Ascending aorta (tissue), 2 donors: ENCODE measurements around the gene HSPBAP1. TPM values are rescaled to one million over a fixed set of nuclear protein-coding genes. Genes with fewer than 3 reads are reported as not detected.

Experiments
- DNase-seq, 2 donors: peaks; one replicate each; pipeline ENCODE4 v3.0.0-alpha.2; 2019; ENCODE audit warnings: low spot score in 2 of 2
- H3K27ac ChIP-seq, 2 donors: fragments of 200-600 bp; sonication (generic); one replicate each; pipeline ENCODE4 v1.5.1; 2016 to 2017; ENCODE audit warnings: mild to moderate bottlenecking in 1 of 2
- H3K27me3 ChIP-seq: fragments of 200-600 bp; sonication (generic); one replicate; pipeline ENCODE4 v1.5.1; 2017
- H3K36me3 ChIP-seq, 2 donors: fragments of 200-600 bp; sonication (generic); one replicate each; pipeline ENCODE4 v1.5.1; 2016
- H3K4me1 ChIP-seq, 2 donors: fragments of 200-600 bp; sonication (generic); one replicate each; pipeline ENCODE4 v1.5.1; 2016 to 2017; ENCODE audit warnings: mild to moderate bottlenecking in 1 of 2
- H3K4me3 ChIP-seq, 2 donors: fragments of 200-600 bp; sonication (generic); one replicate each; pipeline ENCODE4 v1.5.1; 2016 to 2017; ENCODE audit warnings: mild to moderate bottlenecking in 1 of 2
- H3K9me3 ChIP-seq, 2 donors: fragments of 200-600 bp; sonication (generic); one replicate each; pipeline ENCODE4 v1.5.1; 2016
- intact Hi-C: fragments of 100-400 bp; cut with DNase I; formaldehyde crosslinking; loops from one replicate; pipeline ENCODE4 v1.15.1; 2023
- total RNA-seq: library from RNA; depleted of rRNA; stranded (reverse); fragments of >200 nt; gene quantifications from one replicate; pipeline ENCODE4 v1.1.0, GENCODE V29; 2016
- TF ChIP-seq, protein P1 (sequence below), 3 experiments: fragments of 200-600 bp in 2 of 3; fragments of 450-650 bp in 1 of 3; sonication (generic) in 2 of 3; IDR thresholded peaks; one replicate each; pipeline ENCODE4 v1.5.1; 2016 to 2019; ENCODE audit warnings: antibody characterized with exemption in 3 of 3, mild to moderate bottlenecking in 1 of 3, moderate library complexity in 1 of 3

HSPBAP1 gene
- total RNA-seq, 1 donor from 2014 or later, result 2.4 TPM

DNA sequence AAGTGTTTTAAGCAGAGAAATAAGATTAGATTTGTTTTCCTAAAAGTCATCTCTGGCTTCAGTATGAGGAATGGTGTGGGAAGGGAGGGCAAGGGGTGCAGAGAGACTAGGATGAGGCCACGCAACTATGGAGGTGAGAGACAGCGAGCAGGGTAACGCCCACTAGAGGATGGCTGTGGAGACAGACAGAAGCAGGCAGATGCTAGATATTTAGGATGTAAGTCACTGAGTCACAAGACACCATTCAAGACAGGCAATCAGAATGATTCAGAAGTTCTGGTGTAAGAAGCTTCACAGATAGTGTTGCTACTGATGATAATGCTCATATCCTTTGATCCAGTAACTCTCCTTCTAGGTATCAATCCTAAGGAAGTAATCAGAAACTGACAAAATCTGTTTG, 19.1 kb downstream of the HSPBAP1 start:
- Histone ChIP-seq H3K27me3 (no peaks in the 10 kb centered on the region), H3K9me3 (no peaks in the 10 kb centered on the region), H3K27ac (no peak overlapping the region), H3K4me1 (no peaks in the 10 kb centered on the region), H3K4me3 (no peak overlapping the region), H3K36me3 (peaks cover 0 to 7% of the 10 kb centered on the region in 2 donors)
- TF ChIP-seq, protein P1, sequence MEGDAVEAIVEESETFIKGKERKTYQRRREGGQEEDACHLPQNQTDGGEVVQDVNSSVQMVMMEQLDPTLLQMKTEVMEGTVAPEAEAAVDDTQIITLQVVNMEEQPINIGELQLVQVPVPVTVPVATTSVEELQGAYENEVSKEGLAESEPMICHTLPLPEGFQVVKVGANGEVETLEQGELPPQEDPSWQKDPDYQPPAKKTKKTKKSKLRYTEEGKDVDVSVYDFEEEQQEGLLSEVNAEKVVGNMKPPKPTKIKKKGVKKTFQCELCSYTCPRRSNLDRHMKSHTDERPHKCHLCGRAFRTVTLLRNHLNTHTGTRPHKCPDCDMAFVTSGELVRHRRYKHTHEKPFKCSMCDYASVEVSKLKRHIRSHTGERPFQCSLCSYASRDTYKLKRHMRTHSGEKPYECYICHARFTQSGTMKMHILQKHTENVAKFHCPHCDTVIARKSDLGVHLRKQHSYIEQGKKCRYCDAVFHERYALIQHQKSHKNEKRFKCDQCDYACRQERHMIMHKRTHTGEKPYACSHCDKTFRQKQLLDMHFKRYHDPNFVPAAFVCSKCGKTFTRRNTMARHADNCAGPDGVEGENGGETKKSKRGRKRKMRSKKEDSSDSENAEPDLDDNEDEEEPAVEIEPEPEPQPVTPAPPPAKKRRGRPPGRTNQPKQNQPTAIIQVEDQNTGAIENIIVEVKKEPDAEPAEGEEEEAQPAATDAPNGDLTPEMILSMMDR (IDR thresholded peaks at IDR 0.05), result no peak
- intact Hi-C loops, result no loop called here
- DNase-seq, result no peak

DNA sequence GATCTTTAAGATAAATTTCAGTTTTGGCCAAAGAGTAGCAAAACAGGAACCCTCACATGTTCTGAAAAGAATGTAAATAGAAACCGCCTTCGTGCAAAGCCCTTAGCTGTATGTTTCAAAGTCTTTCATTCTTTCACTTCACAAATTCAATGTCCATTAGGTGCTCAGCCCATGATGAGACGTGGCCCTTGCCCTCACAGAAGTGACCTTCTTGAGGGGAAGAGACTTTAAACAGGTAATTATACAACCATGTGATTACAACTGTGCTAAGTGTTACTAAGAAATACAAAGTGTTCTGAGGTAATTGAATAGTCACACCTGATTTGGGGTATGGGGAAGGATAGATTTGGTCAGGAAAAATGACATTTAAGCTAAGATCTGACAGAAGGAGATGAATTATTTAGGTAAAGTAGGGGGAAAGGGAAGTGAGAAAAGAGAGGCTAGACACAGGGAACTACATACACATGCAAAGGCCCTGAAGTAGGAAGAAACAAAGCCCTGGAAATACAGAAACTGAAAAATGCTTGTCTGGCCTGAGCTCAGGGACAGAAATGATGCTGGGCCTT, 19.6 kb downstream of the HSPBAP1 start:
- intact Hi-C loops, result no loop called here

DNA sequence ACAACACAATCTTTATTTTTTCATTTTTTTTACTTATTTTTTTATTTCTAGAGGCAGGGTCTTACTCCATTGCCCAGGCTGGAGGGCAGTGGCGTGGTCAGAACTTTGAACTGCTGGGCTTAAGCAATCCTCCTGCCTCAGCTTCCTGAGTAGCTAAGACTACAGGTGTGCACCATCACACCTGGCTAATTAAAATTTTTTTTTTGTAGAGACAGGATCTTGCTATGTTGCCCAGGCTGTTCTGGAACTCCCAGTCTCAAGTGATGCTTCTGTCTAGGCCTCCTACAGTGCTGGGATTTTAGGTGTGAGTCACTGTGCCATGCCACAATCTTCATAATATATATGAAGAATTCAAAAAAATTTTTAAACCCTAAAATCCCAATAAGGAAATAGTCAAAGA, 20.8 kb downstream of the HSPBAP1 start:
- Histone ChIP-seq H3K4me1 (no peaks in the 10 kb centered on the region), H3K27ac (no peak overlapping the region), H3K27me3 (no peaks in the 10 kb centered on the region), H3K36me3 (peaks cover 0 to 13% of the 10 kb centered on the region in 2 donors), H3K9me3 (no peaks in the 10 kb centered on the region), H3K4me3 (no peak overlapping the region)
- DNase-seq, result no peak
- intact Hi-C loops, result no loop called here
- TF ChIP-seq, protein P1 (IDR thresholded peaks at IDR 0.05), result no peak

More for the DNA sequence above, 19.6 kb downstream of the HSPBAP1 start:
- Histone ChIP-seq H3K9me3 (no peaks in the 10 kb centered on the region), H3K4me3 (no peak overlapping the region), H3K27ac (no peak overlapping the region), H3K4me1 (no peaks in the 10 kb centered on the region), H3K27me3 (no peaks in the 10 kb centered on the region), H3K36me3 (peaks cover 0 to 7% of the 10 kb centered on the region in 2 donors)
- TF ChIP-seq, protein P1 (IDR thresholded peaks at IDR 0.05), result no peak
- no peak for DNase-seq

DNA sequence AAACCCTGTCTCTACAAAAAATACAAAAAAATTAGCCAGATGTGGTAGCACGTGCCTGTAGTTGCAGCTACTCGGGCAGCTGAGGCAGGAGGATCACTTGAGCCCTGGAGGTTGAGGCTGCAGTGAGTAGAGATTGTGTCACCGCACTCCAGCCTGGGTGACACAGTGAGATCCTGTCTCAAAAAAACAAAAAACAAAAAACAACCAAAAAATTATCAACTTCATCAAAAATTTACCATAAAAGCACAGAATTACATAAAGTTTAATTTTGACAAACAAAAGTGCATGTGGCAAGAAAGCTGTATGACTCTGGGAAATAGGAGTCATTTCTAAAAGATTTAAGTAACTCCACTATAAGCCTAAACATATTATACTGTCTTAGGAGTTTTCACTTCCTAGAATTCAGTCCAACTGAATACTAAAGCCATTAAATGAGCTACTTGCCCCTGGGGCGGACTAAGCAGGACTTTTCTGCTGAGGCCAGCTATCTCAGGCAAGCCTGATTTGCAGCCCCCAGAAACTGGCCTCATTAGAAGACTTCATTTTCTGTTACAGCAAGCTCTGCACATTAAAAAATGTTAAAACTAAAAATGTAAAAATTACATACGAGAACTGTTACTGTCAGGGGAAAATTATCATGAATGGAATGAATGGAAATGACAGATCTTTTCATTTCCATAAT, 23.0 kb downstream of the HSPBAP1 start:
- Histone ChIP-seq H3K27ac (no peak overlapping the region), H3K36me3 (peaks cover 0 to 16% of the 10 kb centered on the region in 2 donors), H3K27me3 (no peaks in the 10 kb centered on the region), H3K4me3 (no peak overlapping the region), H3K4me1 (no peaks in the 10 kb centered on the region), H3K9me3 (no peaks in the 10 kb centered on the region)
- DNase-seq, result no peak
- TF ChIP-seq, protein P1 (IDR thresholded peaks at IDR 0.05), result no peak
- intact Hi-C loops, result no loop called here

DNA sequence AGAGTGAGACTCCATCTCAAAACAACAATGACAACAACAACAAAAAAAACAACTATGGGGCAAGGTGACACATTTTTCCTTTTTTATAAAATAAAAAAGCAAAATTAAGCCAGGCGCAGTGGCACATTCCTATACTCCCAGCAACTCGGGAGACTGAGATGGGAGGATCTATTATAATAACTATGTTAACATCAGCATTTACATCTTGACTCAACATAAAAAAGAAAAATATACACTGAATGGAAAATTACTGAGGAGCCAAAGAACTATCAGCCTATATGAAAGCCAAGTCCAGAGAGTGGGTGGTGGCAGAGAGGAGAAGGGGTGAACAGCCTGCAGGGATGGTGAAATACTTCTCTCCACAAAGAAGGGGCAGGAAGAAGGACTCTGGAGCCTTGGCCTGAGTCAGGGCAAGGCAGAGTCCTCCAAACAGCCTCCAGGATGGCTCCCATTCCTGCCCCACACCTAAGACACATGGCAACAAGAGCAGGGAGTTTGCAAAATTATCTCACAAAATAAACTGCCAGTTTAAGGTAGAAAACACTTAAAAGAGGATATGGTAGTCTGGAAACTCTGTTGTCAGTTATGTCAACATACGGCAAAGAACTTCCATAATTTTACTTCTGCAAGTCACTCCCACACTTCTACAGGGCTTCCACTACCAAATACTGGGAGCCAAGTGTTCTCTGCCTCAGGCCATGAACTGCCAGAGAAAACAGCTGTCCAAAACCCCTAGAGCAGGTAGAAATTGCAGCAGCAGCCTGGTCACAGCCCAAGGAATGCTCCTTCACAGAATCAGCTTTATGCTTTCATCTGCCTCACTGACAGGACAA, 25.9 kb downstream of the HSPBAP1 start:
- intact Hi-C loops, result no loop called here
- H3K27me3 ChIP-seq, result no peaks in the 10 kb centered on the region
- H3K9me3 ChIP-seq, result no peaks in the 10 kb centered on the region
- H3K4me1 ChIP-seq, result no peaks in the 10 kb centered on the region
- DNase-seq, result no peak
- no peak overlapping the region for H3K4me3 ChIP-seq
- H3K27ac ChIP-seq, result peak overlapping the region in 1 of 2 donors; percentile 23
- TF ChIP-seq, protein P1 (IDR thresholded peaks at IDR 0.05), result no peak
- H3K36me3 ChIP-seq, result peaks cover 0 to 12% of the 10 kb centered on the region in 2 donors
